ENCODE results near the gene MAP2K2.
"Not testable (repeated sequence)": the region's sequence is repeated elsewhere in the genome, so short reads cannot be mapped to it uniquely, and the experiment has no call there.

DNA sequence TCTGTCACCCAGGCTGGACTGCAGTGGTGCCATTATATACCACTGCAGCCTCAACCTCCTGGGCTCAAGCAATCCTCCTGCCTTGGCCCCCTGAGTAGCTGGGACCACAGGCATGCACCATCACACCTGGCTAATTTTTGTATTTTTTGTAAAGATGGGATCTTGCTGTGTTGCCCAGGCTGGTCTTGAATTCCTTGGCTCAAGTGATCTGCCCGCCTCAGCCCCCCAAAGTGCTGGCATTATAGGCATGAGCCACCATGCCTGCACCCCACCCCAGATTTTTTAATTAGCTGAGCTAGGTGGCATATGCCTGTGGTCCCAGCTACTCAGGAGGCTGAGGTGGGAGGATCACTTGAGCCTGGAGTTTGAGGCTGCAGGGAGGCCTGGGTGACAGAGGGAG lies 19.0 kb upstream of the MAP2K2 start:
- TF ChIP-seq EZH2 (IDR thresholded peaks at IDR 0.05; ENCODE audit: borderline replicate concordance, insufficient read depth, low read length, poor library complexity, severe bottlenecking); RAD21 (conservative IDR thresholded peaks at IDR 0.05): not testable (repeated sequence)
- TF ChIP-seq, protein P1, sequence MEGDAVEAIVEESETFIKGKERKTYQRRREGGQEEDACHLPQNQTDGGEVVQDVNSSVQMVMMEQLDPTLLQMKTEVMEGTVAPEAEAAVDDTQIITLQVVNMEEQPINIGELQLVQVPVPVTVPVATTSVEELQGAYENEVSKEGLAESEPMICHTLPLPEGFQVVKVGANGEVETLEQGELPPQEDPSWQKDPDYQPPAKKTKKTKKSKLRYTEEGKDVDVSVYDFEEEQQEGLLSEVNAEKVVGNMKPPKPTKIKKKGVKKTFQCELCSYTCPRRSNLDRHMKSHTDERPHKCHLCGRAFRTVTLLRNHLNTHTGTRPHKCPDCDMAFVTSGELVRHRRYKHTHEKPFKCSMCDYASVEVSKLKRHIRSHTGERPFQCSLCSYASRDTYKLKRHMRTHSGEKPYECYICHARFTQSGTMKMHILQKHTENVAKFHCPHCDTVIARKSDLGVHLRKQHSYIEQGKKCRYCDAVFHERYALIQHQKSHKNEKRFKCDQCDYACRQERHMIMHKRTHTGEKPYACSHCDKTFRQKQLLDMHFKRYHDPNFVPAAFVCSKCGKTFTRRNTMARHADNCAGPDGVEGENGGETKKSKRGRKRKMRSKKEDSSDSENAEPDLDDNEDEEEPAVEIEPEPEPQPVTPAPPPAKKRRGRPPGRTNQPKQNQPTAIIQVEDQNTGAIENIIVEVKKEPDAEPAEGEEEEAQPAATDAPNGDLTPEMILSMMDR (IDR thresholded peaks at IDR 0.05; ENCODE audit: poor library complexity, severe bottlenecking): not testable (repeated sequence)

Data from neural cell (in vitro differentiated cells).